Cardiac muscle cell (in vitro differentiated cells and primary cell): ENCODE results near the gene ADRM1. TPM values are rescaled to one million over a fixed set of nuclear protein-coding genes. Genes with fewer than 3 reads are reported as not detected.

Experiments used
- DNase-seq, 2 donors: peaks; one replicate each; pipeline versions ENCODE4 v3.0.0 to v3.0.0-alpha.2; 2010 to 2017; ENCODE audit warnings: low read depth in 1 of 2, low spot score in 1 of 2
- H3K27ac ChIP-seq: fragments of 200-600 bp; sonication (generic); 2 replicates; pipeline ENCODE4 v1.5.1; 2016
- H3K27me3 ChIP-seq: fragments of 200-600 bp; sonication (generic); 2 replicates; pipeline ENCODE4 v1.6.0; 2016; ENCODE audit warnings: control low read depth
- H3K36me3 ChIP-seq: fragments of 200-600 bp; sonication (generic); 2 replicates; pipeline ENCODE4 v1.5.1; 2016; ENCODE audit warnings: control low read depth
- H3K4me1 ChIP-seq: fragments of 200-600 bp; sonication (generic); 2 replicates; pipeline ENCODE4 v1.8.1; 2017; ENCODE audit warnings: low read depth, mild to moderate bottlenecking, mixed run types
- H3K4me3 ChIP-seq: fragments of 200-600 bp; sonication (generic); 2 replicates; pipeline ENCODE4 v1.5.1; 2016; ENCODE audit warnings: mild to moderate bottlenecking
- H3K9me3 ChIP-seq: fragments of 200-600 bp; sonication (generic); 2 replicates; pipeline ENCODE4 v1.5.1; 2017; ENCODE audit warnings: low read depth, mild to moderate bottlenecking, control low read depth
- polyA plus RNA-seq: library from polyadenylated mRNA; unstranded; fragments of >200 nt; fragmentation: Nextera tagmentation; extraction: Ambion mirVana; gene quantifications from 2 replicates; pipeline ENCODE4 v1.2.1, GENCODE V29; 2016
- total RNA-seq: library from RNA; depleted of rRNA; stranded (reverse); fragments of >200 nt; gene quantifications from 2 replicates; pipeline ENCODE4 v1.2.3, GENCODE V29; 2016
- TF ChIP-seq, protein P1 (sequence below): IDR thresholded peaks from 2 replicates; pipeline ENCODE4 v1.5.1; 2012; ENCODE audit warnings: low read depth, mild to moderate bottlenecking, low read length

The ADRM1 gene
- total and polyA plus RNA-seq, 2 experiments from 2014 or later, result 128 to 160 TPM

DNA sequence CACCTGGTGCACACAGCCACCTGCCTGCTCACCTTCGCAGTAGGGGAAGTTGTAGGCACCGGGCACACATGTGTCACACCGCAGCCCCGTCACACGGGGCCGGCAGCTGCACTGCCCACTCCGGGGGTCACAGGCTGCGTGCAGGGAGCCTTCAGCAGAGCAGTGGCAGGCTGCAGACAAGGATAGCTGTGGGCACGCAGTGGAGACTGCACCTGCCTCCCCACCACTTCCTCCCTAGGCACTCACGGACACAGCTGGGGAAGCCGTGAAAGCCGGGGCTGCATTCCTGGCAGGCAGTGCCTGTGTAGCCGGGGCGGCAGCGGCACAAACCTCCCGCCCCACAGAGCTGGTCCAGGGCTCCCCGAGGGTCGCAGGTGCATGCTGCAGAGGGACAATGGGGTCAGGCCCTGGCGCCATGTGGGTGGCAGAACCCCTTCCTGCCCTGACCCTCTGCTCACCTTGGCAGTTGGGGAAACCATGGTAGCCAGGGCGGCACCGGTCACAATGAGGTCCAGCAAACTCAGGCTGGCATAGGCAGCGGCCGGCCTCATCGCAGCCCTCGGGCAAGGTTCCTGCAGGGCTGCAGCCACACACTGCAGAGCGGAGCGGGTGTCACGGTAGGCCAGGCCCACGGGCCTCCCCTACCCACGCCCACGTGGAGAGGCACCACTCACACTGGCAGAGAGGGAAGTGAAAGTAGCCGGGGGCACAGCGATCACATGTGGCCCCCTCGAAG lies 34.9 kb downstream of the ADRM1 start:
- Histone ChIP-seq H3K27me3 (no peaks in the 10 kb centered on the region), H3K9me3 (no peaks in the 10 kb centered on the region), H3K27ac (no peak overlapping the region), H3K4me3 (no peak overlapping the region), H3K4me1 (no peaks in the 10 kb centered on the region), H3K36me3 (peaks cover 33% of the 10 kb centered on the region)
- DNase-seq, result no peak
- TF ChIP-seq, protein P1, sequence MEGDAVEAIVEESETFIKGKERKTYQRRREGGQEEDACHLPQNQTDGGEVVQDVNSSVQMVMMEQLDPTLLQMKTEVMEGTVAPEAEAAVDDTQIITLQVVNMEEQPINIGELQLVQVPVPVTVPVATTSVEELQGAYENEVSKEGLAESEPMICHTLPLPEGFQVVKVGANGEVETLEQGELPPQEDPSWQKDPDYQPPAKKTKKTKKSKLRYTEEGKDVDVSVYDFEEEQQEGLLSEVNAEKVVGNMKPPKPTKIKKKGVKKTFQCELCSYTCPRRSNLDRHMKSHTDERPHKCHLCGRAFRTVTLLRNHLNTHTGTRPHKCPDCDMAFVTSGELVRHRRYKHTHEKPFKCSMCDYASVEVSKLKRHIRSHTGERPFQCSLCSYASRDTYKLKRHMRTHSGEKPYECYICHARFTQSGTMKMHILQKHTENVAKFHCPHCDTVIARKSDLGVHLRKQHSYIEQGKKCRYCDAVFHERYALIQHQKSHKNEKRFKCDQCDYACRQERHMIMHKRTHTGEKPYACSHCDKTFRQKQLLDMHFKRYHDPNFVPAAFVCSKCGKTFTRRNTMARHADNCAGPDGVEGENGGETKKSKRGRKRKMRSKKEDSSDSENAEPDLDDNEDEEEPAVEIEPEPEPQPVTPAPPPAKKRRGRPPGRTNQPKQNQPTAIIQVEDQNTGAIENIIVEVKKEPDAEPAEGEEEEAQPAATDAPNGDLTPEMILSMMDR, result no peak

GRCh38 chr20:62338294-62338620 lies 35.5 kb downstream of the ADRM1 start:
- H3K27me3 ChIP-seq, result no peaks in the 10 kb centered on the region
- no peaks in the 10 kb centered on the region for H3K4me1 ChIP-seq
- H3K27ac ChIP-seq, result no peak overlapping the region
- TF ChIP-seq, protein P1, result no peak
- no peaks in the 10 kb centered on the region for H3K9me3 ChIP-seq
- no peak overlapping the region for H3K4me3 ChIP-seq
- DNase-seq, result no peak
- H3K36me3 ChIP-seq, result peaks cover 32% of the 10 kb centered on the region

- H3K36me3 ChIP-seq, result peaks cover 29% of the 10 kb centered on the region
- TF ChIP-seq, protein P1, result no peak
- no peak for DNase-seq
- no peak overlapping the region for H3K27ac ChIP-seq
- H3K9me3 ChIP-seq, result no peaks in the 10 kb centered on the region
- H3K4me3 ChIP-seq, result no peak overlapping the region
- no peaks in the 10 kb centered on the region for H3K4me1 ChIP-seq
- H3K27me3 ChIP-seq, result no peaks in the 10 kb centered on the region
Observed at GRCh38 chr20:62339647-62340062, 36.9 kb downstream of the ADRM1 start.

- no peak for DNase-seq
Observed at GRCh38 chr20:62342910-62343309, 40.1 kb downstream of the ADRM1 start.

GRCh38 chr20:62344092-62344491 lies 41.3 kb downstream of the ADRM1 start:
- Histone ChIP-seq H3K4me1 (no peaks in the 10 kb centered on the region), H3K36me3 (peaks cover 23% of the 10 kb centered on the region), H3K27ac (no peak overlapping the region), H3K9me3 (no peaks in the 10 kb centered on the region), H3K4me3 (no peak overlapping the region), H3K27me3 (no peaks in the 10 kb centered on the region)
- TF ChIP-seq, protein P1, result no peak
- no peak for DNase-seq

More at GRCh38 chr20:62342910-62343309, 40.1 kb downstream of the ADRM1 start:
- Histone ChIP-seq H3K4me3 (no peak overlapping the region), H3K27me3 (no peaks in the 10 kb centered on the region), H3K36me3 (peaks cover 24% of the 10 kb centered on the region), H3K27ac (no peak overlapping the region), H3K4me1 (no peaks in the 10 kb centered on the region), H3K9me3 (no peaks in the 10 kb centered on the region)
- TF ChIP-seq, protein P1, result no peak
